ENCODE results near the gene ITGB4. TPM values are rescaled to one million over a fixed set of nuclear protein-coding genes. Genes with fewer than 3 reads are reported as not detected.
A peak's percentile ranks its signal among the peaks of the same experiment; 100 is the strongest.

The ITGB4 gene
- total RNA-seq, 1 experiment from 2014 or later: 5.3 TPM

DNA sequence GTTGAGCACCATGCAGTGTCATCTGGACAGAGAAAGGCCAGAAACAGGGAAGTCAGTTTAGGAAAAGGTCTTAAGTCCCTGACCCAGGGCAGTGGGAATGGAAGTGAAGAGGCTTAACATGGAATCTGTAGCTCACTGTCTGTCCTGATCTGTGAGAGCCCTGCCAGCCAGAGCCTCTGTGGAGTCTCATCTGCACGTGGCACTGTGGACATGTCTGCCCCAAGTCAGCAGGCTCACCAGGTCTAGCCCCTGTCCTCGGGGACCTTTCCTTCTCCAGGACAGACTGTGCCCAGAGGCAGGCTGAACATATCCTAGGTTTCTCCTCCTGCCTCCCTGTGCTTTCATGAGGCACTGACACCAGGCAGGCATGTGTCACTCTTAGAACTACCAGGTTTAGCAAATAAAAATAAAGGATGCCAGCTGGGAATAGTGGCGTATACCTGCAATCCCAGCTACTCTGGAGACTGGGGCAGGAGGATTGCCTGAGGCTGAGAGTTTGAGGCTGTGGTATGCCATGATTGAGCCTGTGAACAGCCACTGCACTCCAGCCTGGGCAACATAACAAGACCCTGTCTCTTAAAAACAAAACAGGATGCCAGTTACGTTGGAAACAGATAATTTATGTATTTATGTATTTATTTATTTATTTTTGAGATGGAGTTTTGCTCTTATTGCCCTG is 85.7 kb downstream of the ITGB4 start:
- Histone ChIP-seq H4K91ac (ENCODE audit: insufficient read length, low read depth, low read length) (peak overlapping the region; percentile 57), H3K18ac (ENCODE audit: insufficient read length, low read depth, low read length) (no peak overlapping the region), H4K5ac (ENCODE audit: insufficient read length, low read depth, low read length) (no peak overlapping the region), H2AFZ (ENCODE audit: low read length) (no peak overlapping the region), H3K4me1 (ENCODE audit: insufficient read depth, low read length) (no peaks in the 10 kb centered on the region), H4K20me1 (ENCODE audit: control insufficient read depth, insufficient read depth, insufficient read length) (no peaks in the 10 kb centered on the region), H3K27ac (ENCODE audit: insufficient read length, low read depth, low read length) (no peak overlapping the region), H3K79me1 (ENCODE audit: insufficient read depth, low read depth, low read length, poor library complexity, severe bottlenecking) (peaks cover 3% of the 10 kb centered on the region), H2AK5ac (ENCODE audit: insufficient read length, low read length) (no peak overlapping the region), H3K14ac (ENCODE audit: insufficient read depth, low read length) (no peak overlapping the region; the same call in 1 of the 2 replicates), H4K8ac (replicated peaks; ENCODE audit: insufficient read length, low read depth, low read length) (no peak overlapping the region), H2BK5ac (ENCODE audit: insufficient read length, low read length) (peak overlapping the region; percentile 41), H3K9ac (ENCODE audit: extremely low read depth, insufficient read length, low read length) (peak overlapping the region; percentile 31), H3K4me2 (ENCODE audit: insufficient read depth, insufficient read length, low read length) (no peak overlapping the region), H2BK15ac (ENCODE audit: low read depth, low read length) (no peak overlapping the region), H3K9me3 (ENCODE audit: control insufficient read depth, low read depth, low read length) (no peaks in the 10 kb centered on the region), H3K23ac (ENCODE audit: insufficient read length, low read depth, low read length) (no peak overlapping the region), H3T11ph (ENCODE audit: low read length) (no peak overlapping the region), H2BK120ac (ENCODE audit: low read depth, low read length, poor library complexity, severe bottlenecking) (no peak overlapping the region), H3K79me2 (ENCODE audit: insufficient read depth, low read length) (peaks cover 3% of the 10 kb centered on the region; the same call in 1 of the 2 replicates), H3K56ac (ENCODE audit: insufficient read length, low read depth, low read length) (no peak overlapping the region), H2BK12ac (ENCODE audit: insufficient read length, low read depth, low read length) (no peak overlapping the region), H3K4ac (ENCODE audit: low read depth, low read length) (no peak overlapping the region), H3K27me3 (ENCODE audit: insufficient read depth, low read length) (no peaks in the 10 kb centered on the region), H2BK20ac (ENCODE audit: low read depth, low read length, poor library complexity, severe bottlenecking) (no peak overlapping the region), H3K23me2 (ENCODE audit: insufficient read length, low read depth, low read length, poor library complexity, severe bottlenecking) (no peaks in the 10 kb centered on the region)
- no CpG with 5 or more reads among the region's 4 CpGs for WGBS (ENCODE audit: extremely low coverage, insufficient read length, low lambda C conversion rate)
- Mint-ChIP-seq H3K4me1 (no peaks in the 10 kb centered on the region), H3K36me3 (ENCODE audit: insufficient read depth in 1 of 3, low read depth in 3 of 3) (peaks cover 0 to 18% (median 14%) of the 10 kb centered on the region in 3 experiments; a peak in 5 of 7 replicates), H3K27ac (no peak overlapping the region), H3K27me3 (ENCODE audit: low read depth) (no peaks in the 10 kb centered on the region), H3K9me3 (no peaks in the 10 kb centered on the region), H3K4me3 (no peak overlapping the region)
- TF ChIP-seq, protein P1, sequence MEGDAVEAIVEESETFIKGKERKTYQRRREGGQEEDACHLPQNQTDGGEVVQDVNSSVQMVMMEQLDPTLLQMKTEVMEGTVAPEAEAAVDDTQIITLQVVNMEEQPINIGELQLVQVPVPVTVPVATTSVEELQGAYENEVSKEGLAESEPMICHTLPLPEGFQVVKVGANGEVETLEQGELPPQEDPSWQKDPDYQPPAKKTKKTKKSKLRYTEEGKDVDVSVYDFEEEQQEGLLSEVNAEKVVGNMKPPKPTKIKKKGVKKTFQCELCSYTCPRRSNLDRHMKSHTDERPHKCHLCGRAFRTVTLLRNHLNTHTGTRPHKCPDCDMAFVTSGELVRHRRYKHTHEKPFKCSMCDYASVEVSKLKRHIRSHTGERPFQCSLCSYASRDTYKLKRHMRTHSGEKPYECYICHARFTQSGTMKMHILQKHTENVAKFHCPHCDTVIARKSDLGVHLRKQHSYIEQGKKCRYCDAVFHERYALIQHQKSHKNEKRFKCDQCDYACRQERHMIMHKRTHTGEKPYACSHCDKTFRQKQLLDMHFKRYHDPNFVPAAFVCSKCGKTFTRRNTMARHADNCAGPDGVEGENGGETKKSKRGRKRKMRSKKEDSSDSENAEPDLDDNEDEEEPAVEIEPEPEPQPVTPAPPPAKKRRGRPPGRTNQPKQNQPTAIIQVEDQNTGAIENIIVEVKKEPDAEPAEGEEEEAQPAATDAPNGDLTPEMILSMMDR (conservative IDR thresholded peaks at IDR 0.05): no peak
- DNase-seq: no peak

Small RNAs within 50 kb of the gene (microRNA-seq; reads per million reads assigned to microRNA genes)
- not detected for gene MIR4738 (ENCODE audit: borderline microRNAs expressed)

Other genes starting within 250 kb of the ITGB4 start
- gene CASKIN2, start 205.9 kb upstream of the ITGB4 start, total RNA-seq (2021): 35.2 and 37.0 TPM in 2 replicates
- 44.5 and 45.5 TPM in 2 replicates for gene TSEN54, start 204.9 kb upstream of the ITGB4 start, total RNA-seq (2021)
- 85.9 and 90.4 TPM in 2 replicates for gene LLGL2, start 195.8 kb upstream of the ITGB4 start, total RNA-seq (2021)
- 35.3 and 41.9 TPM in 2 replicates for gene MYO15B, start 133.7 kb upstream of the ITGB4 start, total RNA-seq (2021)
- gene SMIM5, start 88.0 kb upstream of the ITGB4 start, total RNA-seq (2021): 0.20 and 0.24 TPM in 2 replicates
- gene RECQL5, start 54.3 kb upstream of the ITGB4 start, total RNA-seq (2021): 40.0 and 40.1 TPM in 2 replicates
- 82.6 and 89.7 TPM in 2 replicates for gene SAP30BP, start 54.1 kb upstream of the ITGB4 start, total RNA-seq (2021)
- gene GALK1, start 43.7 kb downstream of the ITGB4 start, total RNA-seq (2021): 36.7 and 38.4 TPM in 2 replicates
- 35.6 and 36.4 TPM in 2 replicates for gene UNK, start 63.3 kb downstream of the ITGB4 start, total RNA-seq (2021)
- gene UNC13D, start 122.9 kb downstream of the ITGB4 start, total RNA-seq (2021): 6.3 and 6.8 TPM in 2 replicates
- 59.2 and 63.2 TPM in 2 replicates for gene WBP2, start 133.9 kb downstream of the ITGB4 start, total RNA-seq (2021)
- 5.5 and 6.9 TPM in 2 replicates for gene TRIM47, start 157.1 kb downstream of the ITGB4 start, total RNA-seq (2021)
- 34.1 and 39.6 TPM in 2 replicates for gene TRIM65, start 175.5 kb downstream of the ITGB4 start, total RNA-seq (2021)
- gene MRPL38, start 183.4 kb downstream of the ITGB4 start, total RNA-seq (2021): 108 and 118 TPM in 2 replicates
- 8.3 and 9.7 TPM in 2 replicates for gene FBF1, start 219.6 kb downstream of the ITGB4 start, total RNA-seq (2021)